D721Med (cell line): ENCODE data around the gene GAA.

ENCODE experiments used
- DNase-seq: peaks from one replicate; pipeline ENCODE4 v3.0.0; 2011; ENCODE audit warnings: low spot score; ENCODE audit not compliant: insufficient read length
- FAIRE-seq: peaks from 2 replicates; lab custom pipeline; 2011; peaks lifted over from hg19 to GRCh38; lab: Jason Lieb, UNC
- CTCF ChIP-seq: IDR thresholded peaks from 2 replicates; pipeline ENCODE4 v1.5.1; 2012; ENCODE audit warnings: mild to moderate bottlenecking, control low read depth; ENCODE audit not compliant: insufficient read depth; ENCODE audit errors: missing control alignments

Gene GAA

GRCh38 chr17:80061421-80061820 is 40.0 kb upstream of the GAA start:
- no peak for TF ChIP-seq CTCF
- DNase-seq: no peak
- no peak for FAIRE-seq

- no peak for FAIRE-seq
- no peak for DNase-seq
Observed at GRCh38 chr17:80063830-80064585, 37.4 kb upstream of the GAA start.

GRCh38 chr17:80064696-80065095 is 36.7 kb upstream of the GAA start:
- DNase-seq (no peak), FAIRE-seq (no peak)
- TF ChIP-seq CTCF: no peak

More at GRCh38 chr17:80063830-80064585, 37.4 kb upstream of the GAA start:
- no peak for TF ChIP-seq CTCF

GRCh38 chr17:80065478-80066170 is 35.8 kb upstream of the GAA start:
- FAIRE-seq (no peak), DNase-seq (no peak)
- TF ChIP-seq CTCF: no peak

- FAIRE-seq: no peak
- DNase-seq: no peak
- TF ChIP-seq CTCF: no peak
Observed at GRCh38 chr17:80067393-80067986, 33.9 kb upstream of the GAA start.

GRCh38 chr17:80068301-80069222 is 32.8 kb upstream of the GAA start:
- FAIRE-seq (no peak), DNase-seq (no peak)
- no peak for TF ChIP-seq CTCF
